ENCODE results near the gene NKD2.

NKD2 gene

GRCh38 chr5:1001406-1002270 lies 7.0 kb upstream of the NKD2 start:
- DNase-seq: peak in 1 of 2 experiments; percentile 0

- no peak for DNase-seq
Measured at GRCh38 chr5:1002271-1002546, 6.4 kb upstream of the NKD2 start.

GRCh38 chr5:1002836-1003235 lies 5.8 kb upstream of the NKD2 start:
- DNase-seq: no peak

- peak in 1 of 2 experiments; percentile 27 for DNase-seq
Measured at GRCh38 chr5:1003296-1003937, 5.2 kb upstream of the NKD2 start.

- peak; percentile 44 to 50 for DNase-seq
Measured at GRCh38 chr5:1004461-1005248, 3.9 kb upstream of the NKD2 start.

GRCh38 chr5:1005249-1005851 lies 3.3 kb upstream of the NKD2 start:
- DNase-seq: no peak

- DNase-seq: no peak
Measured at GRCh38 chr5:1005904-1006655, 2.5 kb upstream of the NKD2 start.

GRCh38 chr5:1006656-1007071 lies 1.9 kb upstream of the NKD2 start:
- DNase-seq: no peak

- DNase-seq: no peak
Measured at GRCh38 chr5:1007221-1007680, 1.4 kb upstream of the NKD2 start.

GRCh38 chr5:1007681-1008450 lies 736 bp upstream of the NKD2 start:
- no peak for DNase-seq

- DNase-seq: no peak
Measured at GRCh38 chr5:1009359-1010180, 968 bp downstream of the NKD2 start.

- DNase-seq: no peak
Measured at GRCh38 chr5:1010181-1010510, 1.5 kb downstream of the NKD2 start.

GRCh38 chr5:1010641-1011046 lies 2.0 kb downstream of the NKD2 start:
- DNase-seq: no peak

- peak; percentile 38 to 40 for DNase-seq
Measured at GRCh38 chr5:1011226-1011631, 2.6 kb downstream of the NKD2 start.

- DNase-seq: no peak
Measured at GRCh38 chr5:1011741-1012312, 3.2 kb downstream of the NKD2 start.

- DNase-seq: no peak
Measured at GRCh38 chr5:1012313-1012841, 3.8 kb downstream of the NKD2 start.

- no peak for DNase-seq
Measured at GRCh38 chr5:1012900-1013237, 4.3 kb downstream of the NKD2 start.

GRCh38 chr5:1013238-1013947 lies 4.8 kb downstream of the NKD2 start:
- DNase-seq: no peak

- DNase-seq: no peak
Measured at GRCh38 chr5:1013948-1014301, 5.3 kb downstream of the NKD2 start.

GRCh38 chr5:1014346-1014745 lies 5.7 kb downstream of the NKD2 start:
- DNase-seq: no peak
